ENCODE results near the gene ATP1A1.

Gene ATP1A1

DNA sequence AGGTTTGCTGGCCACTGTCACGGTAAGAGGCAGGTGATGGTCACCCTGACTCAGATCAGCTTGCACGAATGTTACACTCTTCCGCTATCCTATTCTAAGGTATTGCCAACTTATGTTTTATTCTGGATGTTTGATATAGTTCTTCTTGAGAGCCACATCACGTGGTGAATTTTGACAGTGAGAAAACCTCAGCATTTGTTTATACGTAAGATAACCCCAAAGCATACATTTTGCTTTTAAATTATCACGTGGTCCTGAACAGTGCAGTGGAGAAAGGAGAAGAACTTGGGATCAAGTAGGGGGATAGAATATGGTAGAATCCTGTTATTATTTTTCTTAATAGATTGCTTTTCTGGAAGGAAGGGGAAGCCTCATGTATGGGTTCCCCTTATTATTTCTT, 16.6 kb downstream of the ATP1A1 start:
- Histone ChIP-seq H3K79me2 (ENCODE audit: insufficient read depth, low read length) (no peaks in the 10 kb centered on the region), H3K4me1 (ENCODE audit: insufficient read depth, low read length, severe bottlenecking) (no peaks in the 10 kb centered on the region), H3K27ac (ENCODE audit: low read depth, low read length, poor library complexity, severe bottlenecking) (no peak overlapping the region), H3K4me2 (ENCODE audit: low read length) (no peak overlapping the region), H3K9ac (ENCODE audit: low read length) (no peak overlapping the region), H2AFZ (ENCODE audit: low read length) (no peak overlapping the region), H3K27me3 (ENCODE audit: insufficient read depth, low read length) (no peaks in the 10 kb centered on the region), H4K20me1 (ENCODE audit: insufficient read depth, low read length) (no peaks in the 10 kb centered on the region), H3K9me3 (ENCODE audit: low read length) (no peaks in the 10 kb centered on the region), H3K9me2 (ENCODE audit: low read depth, low read length) (no peaks in the 10 kb centered on the region), H3K4me3 (ENCODE audit: low read depth, low read length, poor library complexity, severe bottlenecking) (no peak overlapping the region), H3F3A (ENCODE audit: insufficient read depth, low read length) (no peaks in the 10 kb centered on the region), H3K36me3 (ENCODE audit: insufficient read depth, low read length) (peaks cover 96% of the 10 kb centered on the region)
- TF ChIP-seq EZH2 (IDR thresholded peaks at IDR 0.05; ENCODE audit: borderline replicate concordance, low read length) = no peak
- TF ChIP-seq CTCF (IDR thresholded peaks at IDR 0.05; ENCODE audit: low read length) = no peak

DNA sequence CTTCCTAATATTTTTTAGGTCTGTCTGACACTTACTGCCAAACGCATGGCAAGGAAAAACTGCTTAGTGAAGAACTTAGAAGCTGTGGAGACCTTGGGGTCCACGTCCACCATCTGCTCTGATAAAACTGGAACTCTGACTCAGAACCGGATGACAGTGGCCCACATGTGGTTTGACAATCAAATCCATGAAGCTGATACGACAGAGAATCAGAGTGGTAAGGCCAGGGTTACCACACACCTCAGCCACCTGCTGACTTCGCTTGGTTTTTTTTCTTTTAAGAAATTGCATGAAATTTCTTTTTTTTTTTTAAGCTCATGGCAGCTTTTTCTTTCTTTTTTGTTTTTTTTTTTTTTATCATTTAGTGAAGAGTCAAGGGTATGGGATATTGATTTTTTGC, 17.2 kb downstream of the ATP1A1 start:
- H3F3A ChIP-seq (ENCODE audit: insufficient read depth, low read length) = no peaks in the 10 kb centered on the region
- H3K27ac ChIP-seq (ENCODE audit: low read depth, low read length, poor library complexity, severe bottlenecking) = no peak overlapping the region
- no peaks in the 10 kb centered on the region for H3K4me1 ChIP-seq (ENCODE audit: insufficient read depth, low read length, severe bottlenecking)
- TF ChIP-seq CTCF (IDR thresholded peaks at IDR 0.05; ENCODE audit: low read length) (no peak), EZH2 (IDR thresholded peaks at IDR 0.05; ENCODE audit: borderline replicate concordance, low read length) (no peak)
- H3K4me2 ChIP-seq (ENCODE audit: low read length) = no peak overlapping the region
- no peaks in the 10 kb centered on the region for H3K27me3 ChIP-seq (ENCODE audit: insufficient read depth, low read length)
- no peaks in the 10 kb centered on the region for H3K9me3 ChIP-seq (ENCODE audit: low read length)
- peaks cover 96% of the 10 kb centered on the region for H3K36me3 ChIP-seq (ENCODE audit: insufficient read depth, low read length)
- H3K4me3 ChIP-seq (ENCODE audit: low read depth, low read length, poor library complexity, severe bottlenecking) = no peak overlapping the region
- no peak overlapping the region for H2AFZ ChIP-seq (ENCODE audit: low read length)
- H3K9me2 ChIP-seq (ENCODE audit: low read depth, low read length) = no peaks in the 10 kb centered on the region
- no peak overlapping the region for H3K9ac ChIP-seq (ENCODE audit: low read length)
- no peaks in the 10 kb centered on the region for H3K79me2 ChIP-seq (ENCODE audit: insufficient read depth, low read length)
- H4K20me1 ChIP-seq (ENCODE audit: insufficient read depth, low read length) = no peaks in the 10 kb centered on the region

GRCh38 chr1:116391185-116391584, 18.1 kb downstream of the ATP1A1 start:
- no peaks in the 10 kb centered on the region for H3K4me1 ChIP-seq (ENCODE audit: insufficient read depth, low read length, severe bottlenecking)
- TF ChIP-seq CTCF (IDR thresholded peaks at IDR 0.05; ENCODE audit: low read length) (no peak), EZH2 (IDR thresholded peaks at IDR 0.05; ENCODE audit: borderline replicate concordance, low read length) (no peak)
- H3K36me3 ChIP-seq (ENCODE audit: insufficient read depth, low read length) = peaks cover 99% of the 10 kb centered on the region
- no peak overlapping the region for H3K27ac ChIP-seq (ENCODE audit: low read depth, low read length, poor library complexity, severe bottlenecking)
- H3F3A ChIP-seq (ENCODE audit: insufficient read depth, low read length) = no peaks in the 10 kb centered on the region
- H3K9ac ChIP-seq (ENCODE audit: low read length) = no peak overlapping the region
- no peak overlapping the region for H3K4me3 ChIP-seq (ENCODE audit: low read depth, low read length, poor library complexity, severe bottlenecking)
- H2AFZ ChIP-seq (ENCODE audit: low read length) = no peak overlapping the region
- no peaks in the 10 kb centered on the region for H3K9me3 ChIP-seq (ENCODE audit: low read length)
- H3K4me2 ChIP-seq (ENCODE audit: low read length) = no peak overlapping the region
- no peaks in the 10 kb centered on the region for H4K20me1 ChIP-seq (ENCODE audit: insufficient read depth, low read length)
- H3K79me2 ChIP-seq (ENCODE audit: insufficient read depth, low read length) = no peaks in the 10 kb centered on the region
- no peaks in the 10 kb centered on the region for H3K27me3 ChIP-seq (ENCODE audit: insufficient read depth, low read length)
- no peaks in the 10 kb centered on the region for H3K9me2 ChIP-seq (ENCODE audit: low read depth, low read length)
